DMS153 (cell line): Measurements from ENCODE around the gene MED13L.
"Not testable (repeated sequence)": the region's sequence is repeated elsewhere in the genome, so short reads cannot be mapped to it uniquely, and the experiment has no call there.

ENCODE experiments used
- DNase-seq: peaks from one replicate; lab custom pipeline; 2025; lab: John Stamatoyannopoulos, UW

The MED13L gene

DNA sequence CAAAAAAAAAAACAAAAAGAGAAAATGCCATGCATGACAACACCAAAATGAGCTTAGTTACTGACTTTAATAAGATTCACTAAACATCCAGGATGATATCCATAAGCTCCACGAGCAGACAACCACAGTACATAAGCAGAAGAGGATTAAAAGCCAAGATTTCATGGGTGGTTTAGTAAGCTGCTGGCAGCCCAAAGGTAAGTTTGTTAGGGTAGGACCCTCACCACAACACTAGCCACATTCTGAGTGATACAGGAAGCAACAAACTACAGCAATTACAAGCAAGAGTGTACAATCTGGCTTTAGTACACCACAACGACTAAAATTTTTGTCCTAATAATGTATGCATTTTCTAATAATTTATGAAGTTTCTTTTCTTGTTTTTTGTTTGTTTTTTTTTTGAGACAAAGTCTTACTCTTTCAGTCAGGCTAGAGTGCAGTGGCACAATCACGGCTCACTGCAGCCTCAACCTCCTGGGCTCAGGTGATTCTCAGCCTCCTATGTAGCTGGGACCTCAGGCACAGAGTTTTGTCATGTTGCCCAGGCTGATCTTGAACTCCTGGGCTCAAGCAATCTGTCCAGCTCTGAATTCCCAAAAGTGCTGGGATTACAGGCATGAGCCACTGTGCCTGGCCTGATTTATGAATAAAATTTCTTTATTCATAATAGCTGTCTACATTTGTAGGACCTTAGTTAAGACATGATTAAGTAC lies 221.4 kb downstream of the MED13L start:
- DNase-seq: no peak

DNA sequence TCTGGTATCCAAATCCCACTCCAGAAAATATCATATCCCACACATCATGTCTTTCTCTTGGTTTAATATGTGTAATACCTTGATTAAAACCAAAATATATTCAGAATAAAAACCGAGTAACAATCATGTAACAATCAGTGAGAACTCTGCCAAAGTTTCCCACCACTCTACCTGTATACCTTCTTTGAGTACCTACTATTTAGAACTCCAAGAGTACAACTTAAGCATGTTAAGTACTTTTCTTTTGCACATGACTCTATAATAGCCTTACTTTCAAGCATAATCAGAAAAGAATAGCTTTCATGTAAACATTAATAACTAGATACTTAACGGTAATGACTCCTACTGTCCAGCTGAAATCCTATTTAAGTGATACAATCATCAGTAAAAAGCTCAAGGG lies 223.2 kb downstream of the MED13L start:
- DNase-seq: no peak

DNA sequence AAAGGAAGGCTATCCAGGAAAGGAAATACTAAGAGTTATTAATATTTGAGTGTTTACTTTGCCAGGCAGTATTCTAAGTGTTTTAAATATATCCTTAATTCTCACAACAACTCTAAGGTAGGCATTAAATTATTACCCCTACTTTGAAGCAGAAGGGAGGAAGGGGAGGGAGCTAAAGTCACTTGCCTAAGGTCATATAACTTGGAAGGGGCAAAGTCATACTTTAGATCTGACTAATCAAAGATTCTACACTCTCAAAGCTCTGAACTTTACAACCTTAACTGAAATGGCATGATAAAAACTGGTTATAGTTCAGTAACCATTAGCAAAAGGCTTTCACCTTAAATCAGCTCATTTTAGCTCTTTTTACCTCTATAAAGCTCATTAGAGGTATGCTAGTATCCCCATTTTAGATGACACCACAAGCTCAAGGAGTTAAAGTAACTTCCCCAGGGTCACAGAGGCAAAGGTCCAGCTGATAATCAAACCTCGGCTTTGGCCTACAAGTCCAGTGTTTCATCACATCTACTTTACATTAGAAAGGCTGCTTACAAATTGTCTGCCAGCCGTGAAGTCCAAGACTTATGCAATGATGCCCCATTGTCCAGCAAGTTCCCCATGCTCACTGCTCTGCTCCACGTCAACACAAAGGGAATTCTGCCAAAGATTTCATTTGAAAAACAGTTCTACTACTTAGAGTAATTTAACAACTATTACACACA lies 223.9 kb downstream of the MED13L start:
- no peak for DNase-seq

DNA sequence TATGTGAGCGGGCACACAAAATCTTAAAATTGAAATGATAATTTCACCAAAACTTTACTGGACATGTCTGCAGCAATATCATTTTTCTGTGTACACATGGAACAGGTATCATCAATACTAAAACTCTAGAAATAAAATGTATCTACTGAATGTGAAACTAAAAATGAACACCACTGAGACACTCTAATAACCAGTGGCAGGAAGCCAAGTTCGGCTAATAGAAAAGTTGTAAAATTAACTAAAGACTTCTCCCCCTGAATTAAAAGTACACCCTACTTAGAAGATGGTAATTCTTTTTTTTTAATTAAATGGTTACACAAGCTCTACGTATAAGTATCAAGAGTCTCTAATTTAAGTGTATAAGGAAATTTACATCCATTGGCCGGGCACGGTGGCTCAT lies 227.2 kb downstream of the MED13L start:
- no peak for DNase-seq

DNA sequence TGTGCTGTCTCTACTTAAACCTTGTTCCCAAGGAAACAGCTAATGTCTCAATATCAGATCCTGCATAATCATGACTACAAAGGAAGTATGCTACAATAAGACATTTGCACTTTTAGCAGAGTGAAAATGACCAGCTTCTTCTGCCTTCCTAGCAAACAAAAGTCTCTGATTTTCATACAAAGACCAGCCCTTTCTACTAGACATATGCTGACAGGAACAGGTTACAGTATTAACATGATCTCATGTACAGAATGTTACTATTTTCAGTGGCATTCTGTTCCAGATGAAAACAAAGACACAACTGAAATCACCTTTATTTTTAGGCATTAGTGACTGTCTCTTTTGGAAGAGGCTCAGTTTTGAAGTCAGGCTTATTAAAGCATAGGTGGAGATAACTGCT lies 228.6 kb downstream of the MED13L start:
- DNase-seq: no peak

DNA sequence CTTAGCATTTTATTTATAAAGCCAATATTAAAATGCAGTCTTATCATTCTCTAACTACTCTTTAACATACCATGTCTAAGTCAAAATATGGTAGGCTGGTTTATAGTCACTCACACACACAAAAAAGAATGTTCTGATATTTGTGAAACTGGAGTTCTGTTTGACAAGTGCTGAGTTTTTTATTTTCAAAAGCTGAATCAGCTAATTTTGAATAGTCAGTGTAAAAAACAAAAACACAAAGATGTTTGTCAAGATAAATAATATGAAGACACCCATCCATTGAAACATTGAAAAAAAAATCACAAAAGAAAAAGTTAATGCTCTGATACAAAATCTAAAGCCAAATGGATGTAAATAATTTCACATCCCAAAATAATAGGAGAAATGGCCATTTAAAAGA lies 231.5 kb downstream of the MED13L start:
- DNase-seq: no peak

DNA sequence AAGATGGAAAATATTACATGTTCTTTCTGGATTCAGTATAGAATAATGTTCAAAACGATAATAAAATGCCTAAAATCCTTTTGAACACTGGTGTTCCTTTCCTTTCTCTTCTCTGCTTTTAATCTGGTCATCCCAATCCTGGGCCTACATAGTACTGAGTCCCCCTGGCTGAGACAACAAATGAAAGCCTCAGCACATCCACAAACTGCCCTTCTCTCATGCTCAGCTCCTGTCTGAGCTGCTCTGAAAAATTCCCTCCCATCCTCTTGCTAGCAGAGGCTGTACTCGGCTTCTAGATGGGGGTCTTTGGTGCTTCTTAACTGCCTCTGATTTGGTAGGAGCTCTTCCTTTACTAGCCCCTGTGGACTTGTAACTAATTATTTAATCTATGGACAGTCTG lies 232.3 kb downstream of the MED13L start:
- DNase-seq: no peak

DNA sequence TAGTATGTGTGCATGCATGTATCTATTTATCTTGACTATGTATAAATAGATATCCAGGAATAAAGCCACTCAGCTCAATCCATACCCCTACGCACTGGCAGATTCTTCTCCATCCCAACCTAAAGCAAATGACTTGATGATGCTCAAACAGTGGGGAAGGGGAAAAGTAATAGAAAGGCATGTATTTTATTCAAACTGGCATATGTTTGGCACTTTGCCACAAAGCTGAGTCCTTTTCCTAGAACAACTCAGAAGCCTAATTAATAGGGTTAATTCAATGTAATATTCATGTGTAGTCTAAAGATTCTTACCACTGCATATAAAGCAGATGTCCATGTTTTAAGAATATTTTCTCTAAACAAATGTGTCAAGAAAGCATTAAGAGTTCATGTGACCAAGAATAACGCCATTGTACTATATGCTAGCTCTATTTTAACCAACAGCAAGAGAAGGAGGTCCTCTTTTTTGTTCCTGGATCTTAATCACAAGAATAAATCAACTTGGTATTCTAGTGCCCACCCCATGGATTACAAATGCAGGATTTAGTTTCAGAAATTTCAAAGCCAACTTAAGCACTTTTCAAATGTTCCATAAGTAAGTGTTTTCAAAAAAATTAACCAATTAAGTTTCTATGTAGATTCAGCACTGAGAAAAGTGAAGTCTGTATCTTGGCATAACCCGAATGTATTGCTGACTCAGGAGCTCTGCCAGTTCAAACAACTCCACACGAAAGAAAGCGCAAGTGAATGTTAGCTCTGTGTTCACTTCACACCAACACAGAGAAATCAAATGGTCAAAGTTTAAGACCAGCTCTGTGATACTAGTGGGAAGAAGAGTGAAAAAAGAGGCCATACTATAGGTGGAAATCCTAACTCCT lies 233.6 kb downstream of the MED13L start:
- no peak for DNase-seq

DNA sequence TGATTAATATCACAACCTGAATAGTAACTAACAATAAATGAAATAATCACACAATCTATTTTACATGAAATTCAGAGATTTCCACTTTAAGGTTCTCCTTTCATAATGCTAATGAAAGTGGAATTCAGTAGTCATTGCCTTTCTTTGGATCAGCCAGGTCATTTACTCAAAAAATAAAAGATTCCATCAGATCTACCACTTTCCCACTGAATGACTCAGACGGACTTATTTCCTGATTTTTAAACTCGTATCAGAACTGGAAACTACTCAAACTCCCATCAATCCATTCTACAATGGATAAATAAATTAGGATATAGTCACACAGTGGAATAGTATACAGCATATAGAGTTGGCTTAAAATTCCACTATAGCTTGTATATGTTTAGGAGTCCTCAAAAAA lies 237.1 kb downstream of the MED13L start:
- no peak for DNase-seq

DNA sequence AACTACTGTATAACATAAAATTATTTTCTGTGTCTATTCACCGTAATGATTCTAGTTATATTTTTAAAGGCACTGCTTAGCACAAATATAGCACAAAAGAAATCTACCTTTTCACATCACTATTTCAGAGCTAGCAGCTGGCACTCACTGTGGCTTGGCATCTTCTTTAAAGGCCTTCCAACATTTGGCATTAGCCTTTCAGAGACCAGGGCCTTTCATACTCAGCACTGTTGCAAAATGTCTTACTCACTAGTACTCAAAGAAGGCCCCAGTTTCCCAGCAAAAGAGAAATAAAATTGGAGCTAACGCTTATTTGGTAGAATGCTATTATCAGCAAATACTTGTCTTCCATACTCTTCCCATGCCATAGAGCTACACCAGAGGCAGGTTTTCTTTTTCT lies 238.4 kb downstream of the MED13L start:
- DNase-seq: no peak

DNA sequence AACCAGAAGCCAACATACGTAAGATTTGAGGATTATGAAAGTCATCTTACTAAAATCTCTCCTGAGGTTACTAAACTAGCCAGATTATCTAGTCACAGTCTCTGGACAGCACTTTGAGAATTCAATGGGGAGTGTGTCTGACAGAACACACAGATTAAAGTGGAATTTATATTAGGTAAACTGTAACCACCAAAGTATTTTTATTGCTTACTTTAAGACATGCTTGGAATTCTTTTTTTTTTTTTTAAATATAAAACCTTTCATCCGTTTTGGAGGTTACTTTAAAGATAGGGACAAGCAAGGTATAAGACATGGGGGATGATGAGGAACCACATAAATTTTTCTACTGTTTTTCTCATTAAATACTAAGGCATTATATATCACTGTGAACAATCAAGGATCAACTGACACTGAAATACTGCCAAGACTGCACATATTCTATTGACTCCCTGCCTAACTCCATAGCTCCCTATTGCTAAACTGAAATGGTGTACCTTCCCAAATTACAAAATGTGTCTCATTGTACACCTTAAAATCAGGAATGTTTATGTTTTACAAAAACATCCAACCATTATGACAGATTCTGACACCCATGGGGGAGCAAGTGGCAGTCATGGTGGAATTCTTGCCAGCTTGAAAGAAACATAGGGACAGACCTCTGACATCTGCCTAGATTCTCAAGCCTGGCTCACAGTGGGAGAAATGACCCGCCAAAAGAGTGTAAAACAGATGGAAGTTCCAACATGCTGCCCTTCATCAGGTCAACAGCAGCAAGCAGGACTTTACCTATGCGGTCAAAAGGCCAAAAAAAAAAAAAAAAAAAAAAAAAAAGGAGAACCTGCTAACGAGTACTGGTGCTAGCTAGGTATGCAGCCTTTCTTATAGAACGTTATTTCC lies 239.3 kb downstream of the MED13L start:
- no peak for DNase-seq

DNA sequence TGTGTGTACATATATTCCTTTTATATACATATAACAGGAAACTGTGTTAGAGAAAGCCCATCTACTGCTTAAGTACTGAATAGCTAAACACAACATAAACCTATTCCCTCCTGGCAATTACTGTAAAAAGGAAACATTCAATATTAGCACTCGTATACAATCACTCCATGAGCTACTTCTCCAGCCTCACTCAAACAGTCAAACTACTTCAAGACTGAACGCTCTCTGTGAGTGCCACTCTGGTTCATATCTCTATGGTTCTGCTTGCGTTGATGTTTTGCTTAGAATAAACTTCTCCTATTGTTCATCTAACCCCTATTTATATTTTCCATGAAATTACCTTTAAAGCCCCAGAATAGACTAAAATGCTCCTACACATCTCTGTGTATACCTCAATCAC lies 243.7 kb downstream of the MED13L start:
- DNase-seq: no peak

DNA sequence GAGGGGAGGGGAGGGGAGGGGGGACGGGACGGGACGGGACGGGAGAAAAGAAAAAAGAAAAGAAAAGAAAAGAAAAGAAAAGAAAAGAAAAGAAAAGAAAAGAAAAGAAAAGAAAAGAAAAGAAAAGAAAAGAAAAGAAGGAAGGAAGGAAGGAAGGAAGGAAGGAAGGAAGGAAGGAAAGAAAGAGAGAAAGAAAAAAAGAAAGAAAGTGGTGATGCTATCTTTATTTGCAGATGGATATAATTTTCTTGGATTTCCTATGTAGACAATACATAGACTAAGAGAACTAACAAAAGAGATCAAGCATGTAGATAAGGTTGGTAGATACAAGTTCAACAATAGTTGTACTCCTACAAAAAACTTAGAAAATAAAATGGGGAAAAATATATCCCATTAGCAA lies 245.9 kb downstream of the MED13L start:
- DNase-seq: not testable (repeated sequence)

DNA sequence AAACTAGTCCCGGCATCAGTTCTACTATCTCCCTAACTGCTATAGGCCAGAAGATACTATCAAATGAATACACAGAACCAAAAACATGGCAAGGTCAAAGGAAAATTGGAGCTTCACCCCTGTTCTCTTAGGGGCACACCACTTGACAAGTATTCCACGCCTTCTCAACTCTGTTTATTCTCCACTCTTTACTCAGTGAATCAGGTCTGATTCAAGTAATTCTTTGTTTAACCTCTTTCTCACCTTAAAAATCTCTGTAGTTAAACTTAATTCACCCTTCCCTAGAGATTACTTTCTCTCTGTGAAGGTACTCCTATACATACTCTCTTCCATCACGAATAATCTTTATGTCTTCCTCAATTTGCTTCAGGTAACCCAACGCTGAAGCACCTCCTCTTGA lies 248.9 kb downstream of the MED13L start:
- no peak for DNase-seq

DNA sequence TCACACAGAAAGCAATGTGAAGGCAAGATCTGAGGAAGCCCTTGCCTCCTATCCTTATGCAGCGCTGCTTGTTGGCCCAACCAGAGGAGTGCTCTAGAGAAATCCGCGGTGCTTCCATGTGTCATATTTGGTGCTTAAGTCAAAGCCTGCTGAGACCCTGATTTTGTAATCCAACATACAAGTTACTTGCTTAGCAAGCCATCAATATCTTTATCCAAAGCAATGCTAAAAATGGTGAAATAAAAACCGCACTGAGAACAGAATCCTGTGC lies 250.0 kb downstream of the MED13L start:
- no peak for DNase-seq

DNA sequence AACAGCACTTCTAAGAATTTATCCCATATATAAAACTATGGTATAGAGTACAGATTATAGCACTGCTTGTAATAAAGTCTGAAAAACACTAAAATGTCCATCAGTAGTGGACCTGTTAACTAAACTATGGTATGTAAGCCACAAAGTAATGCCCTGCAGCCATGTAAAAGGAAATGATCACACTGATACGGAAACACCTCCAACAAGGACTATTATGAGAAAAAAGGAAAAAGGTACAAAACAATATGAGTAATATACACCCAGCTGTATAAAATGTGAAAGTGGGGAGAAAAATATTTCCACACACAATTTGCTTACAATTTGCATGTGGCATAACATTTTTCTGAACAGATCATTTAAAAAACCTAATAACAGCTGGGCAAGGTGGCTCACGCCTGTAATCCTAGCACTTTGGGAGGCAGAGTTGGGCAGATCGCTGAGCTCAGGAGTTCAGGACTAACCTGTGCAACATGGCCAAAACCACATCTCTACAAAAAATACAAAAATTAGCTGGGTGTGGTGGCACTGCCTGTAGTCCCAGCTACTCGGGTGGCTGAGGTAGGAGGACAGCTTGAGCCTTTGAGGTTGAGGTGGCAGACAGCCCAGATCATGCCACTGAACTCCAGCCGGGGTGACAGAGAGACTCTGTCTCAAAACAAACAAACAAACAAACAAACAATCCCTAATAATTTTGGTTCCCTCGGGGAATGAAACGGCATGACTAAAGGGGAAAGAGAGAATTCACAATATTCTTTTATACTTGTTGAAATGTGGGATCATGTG lies 250.5 kb downstream of the MED13L start:
- no peak for DNase-seq

DNA sequence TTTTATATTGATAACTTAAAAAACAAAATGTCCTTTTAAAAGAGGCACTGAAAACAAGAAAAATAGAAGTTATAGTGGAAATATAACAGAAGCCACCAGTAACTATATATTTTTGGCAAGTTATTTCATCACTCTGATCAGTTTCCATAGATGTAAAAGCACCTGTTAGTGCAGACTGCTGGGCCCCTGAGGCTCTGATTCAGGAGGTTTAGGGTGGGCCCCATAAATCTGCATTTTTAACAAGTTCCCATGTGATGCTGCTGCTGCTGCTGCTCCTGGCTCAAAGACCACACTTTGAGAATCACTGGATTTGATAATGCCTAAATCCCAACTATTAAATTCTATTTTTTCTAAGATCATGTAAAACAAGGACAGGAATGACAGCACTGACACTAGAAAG lies 251.1 kb downstream of the MED13L start:
- no peak for DNase-seq

DNA sequence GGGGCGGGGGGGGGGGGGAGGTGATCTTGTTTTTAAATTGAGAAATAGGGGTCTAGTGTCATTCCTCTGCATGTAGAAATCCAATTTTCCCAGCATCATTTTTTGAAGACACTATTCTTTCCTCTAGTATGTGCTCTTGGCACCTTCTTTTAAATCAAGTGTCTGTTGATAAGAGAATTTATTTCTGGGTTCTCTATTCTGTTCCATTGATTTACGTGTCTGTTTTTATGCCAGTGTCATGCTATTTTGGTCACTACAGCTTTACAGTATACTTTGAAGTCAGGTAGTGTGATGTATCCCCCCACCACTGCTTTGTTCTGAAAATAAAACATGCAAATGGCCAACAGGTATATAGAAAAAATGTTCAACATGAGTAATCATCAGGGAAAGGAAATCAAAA lies 252.7 kb downstream of the MED13L start:
- DNase-seq: no peak

DNA sequence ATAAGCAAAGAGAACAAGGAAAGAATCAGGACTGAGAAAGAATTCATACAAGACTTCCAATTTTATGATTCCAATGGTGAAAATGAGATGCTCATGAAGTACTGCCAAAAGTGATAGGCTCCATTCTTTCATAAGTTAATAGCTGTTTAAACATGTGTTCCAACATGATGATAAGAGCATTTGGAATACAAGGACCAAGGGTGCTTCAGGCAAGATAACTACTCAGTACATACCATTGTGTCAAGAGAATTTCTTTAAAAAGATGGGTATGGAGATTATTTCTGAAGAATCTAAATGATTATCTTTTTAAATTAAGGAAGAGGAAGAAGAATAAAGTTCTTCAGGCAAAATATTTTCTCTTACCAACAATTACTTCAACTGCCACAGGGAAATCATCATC lies 258.1 kb downstream of the MED13L start:
- no peak for DNase-seq

DNA sequence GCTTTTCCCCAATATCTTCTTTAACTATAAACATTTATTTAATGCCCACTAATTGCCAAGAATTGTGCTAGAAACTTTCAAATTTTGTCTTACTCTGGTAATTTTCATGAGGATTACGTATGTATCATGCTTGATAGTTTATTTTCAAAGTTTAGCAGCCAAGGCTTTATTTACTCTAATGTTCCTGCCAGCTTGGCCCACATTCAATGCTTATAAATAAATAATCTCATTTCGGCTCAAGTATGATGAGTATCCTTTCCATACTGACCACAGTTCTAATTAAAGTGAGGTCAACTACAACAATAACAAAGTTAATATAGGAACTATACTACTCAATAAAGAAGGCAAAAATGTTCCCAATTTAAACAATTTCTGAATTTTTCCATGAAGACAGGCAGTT lies 259.2 kb downstream of the MED13L start:
- no peak for DNase-seq

DNA sequence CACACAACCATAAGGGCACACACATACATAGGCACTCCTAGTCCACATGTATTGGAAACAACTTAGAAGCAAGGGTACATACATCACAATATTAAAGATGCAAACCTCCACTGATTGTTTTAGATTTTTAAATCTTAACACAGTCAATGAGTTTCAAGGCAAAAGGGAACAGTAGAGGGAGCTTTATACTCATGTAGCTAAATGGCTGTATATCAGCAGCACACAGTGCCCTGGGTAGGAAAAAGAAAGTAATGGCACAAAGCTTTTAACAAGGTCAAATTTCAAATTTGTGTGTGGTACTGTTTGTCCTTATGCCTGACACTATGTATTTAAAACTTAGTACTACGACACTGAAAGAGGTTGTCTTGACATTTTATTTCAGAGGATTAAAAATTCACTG lies 262.0 kb downstream of the MED13L start:
- DNase-seq: peak; percentile 2
